ENCODE results near the gene CILP2.

- TF ChIP-seq, protein P1, sequence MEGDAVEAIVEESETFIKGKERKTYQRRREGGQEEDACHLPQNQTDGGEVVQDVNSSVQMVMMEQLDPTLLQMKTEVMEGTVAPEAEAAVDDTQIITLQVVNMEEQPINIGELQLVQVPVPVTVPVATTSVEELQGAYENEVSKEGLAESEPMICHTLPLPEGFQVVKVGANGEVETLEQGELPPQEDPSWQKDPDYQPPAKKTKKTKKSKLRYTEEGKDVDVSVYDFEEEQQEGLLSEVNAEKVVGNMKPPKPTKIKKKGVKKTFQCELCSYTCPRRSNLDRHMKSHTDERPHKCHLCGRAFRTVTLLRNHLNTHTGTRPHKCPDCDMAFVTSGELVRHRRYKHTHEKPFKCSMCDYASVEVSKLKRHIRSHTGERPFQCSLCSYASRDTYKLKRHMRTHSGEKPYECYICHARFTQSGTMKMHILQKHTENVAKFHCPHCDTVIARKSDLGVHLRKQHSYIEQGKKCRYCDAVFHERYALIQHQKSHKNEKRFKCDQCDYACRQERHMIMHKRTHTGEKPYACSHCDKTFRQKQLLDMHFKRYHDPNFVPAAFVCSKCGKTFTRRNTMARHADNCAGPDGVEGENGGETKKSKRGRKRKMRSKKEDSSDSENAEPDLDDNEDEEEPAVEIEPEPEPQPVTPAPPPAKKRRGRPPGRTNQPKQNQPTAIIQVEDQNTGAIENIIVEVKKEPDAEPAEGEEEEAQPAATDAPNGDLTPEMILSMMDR (IDR thresholded peaks at IDR 0.05) = no peak
- TF ChIP-seq POLR2A (IDR thresholded peaks at IDR 0.05) = no peak
Observed at GRCh38 chr19:19542507-19542906, 4.4 kb downstream of the CILP2 start.

Data from lower leg skin (tissue), 3 donors.